ENCODE results near the gene TMEM190.

The TMEM190 gene

DNA sequence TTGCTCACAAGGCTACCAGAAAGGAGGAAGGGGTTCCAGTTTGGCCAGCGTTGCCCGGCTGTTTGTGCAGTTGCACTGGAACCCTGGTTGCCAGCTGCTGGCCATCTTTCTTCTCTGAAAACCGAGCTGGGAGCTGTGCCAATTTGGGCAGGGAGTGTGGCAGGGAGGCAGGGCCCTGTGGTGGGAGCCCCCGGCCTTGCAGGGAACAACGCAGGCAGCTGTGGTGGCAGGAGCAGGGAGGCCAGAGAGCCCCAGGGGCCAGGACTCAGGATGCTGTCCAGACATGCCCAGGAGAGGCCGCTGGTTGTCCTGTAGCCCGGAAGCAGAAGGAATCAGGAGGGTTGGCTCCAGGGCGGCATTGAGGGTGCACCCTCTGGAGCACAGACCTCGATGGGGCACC is 32.2 kb upstream of the TMEM190 start:
- Histone ChIP-seq H3K9me3 (ENCODE audit: control insufficient read depth in 1 of 2, low read length in 2 of 2) (no peaks in the 10 kb centered on the region), H3K4me1 (ENCODE audit: control insufficient read depth in 1 of 2, insufficient read depth in 2 of 2, low read length in 2 of 2) (peaks cover 0 to 20% of the 10 kb centered on the region in 2 donors), H3K4me3 (ENCODE audit: low read depth in 1 of 2, low read length in 2 of 2) (no peak overlapping the region), H3K36me3 (ENCODE audit: control insufficient read depth in 1 of 2, insufficient read depth in 2 of 2, low read length in 2 of 2) (peaks cover 9 to 35% of the 10 kb centered on the region in 2 donors), H3K27ac (ENCODE audit: low read length) (no peak overlapping the region), H3K27me3 (ENCODE audit: low read depth, low read length) (no peaks in the 10 kb centered on the region)

DNA sequence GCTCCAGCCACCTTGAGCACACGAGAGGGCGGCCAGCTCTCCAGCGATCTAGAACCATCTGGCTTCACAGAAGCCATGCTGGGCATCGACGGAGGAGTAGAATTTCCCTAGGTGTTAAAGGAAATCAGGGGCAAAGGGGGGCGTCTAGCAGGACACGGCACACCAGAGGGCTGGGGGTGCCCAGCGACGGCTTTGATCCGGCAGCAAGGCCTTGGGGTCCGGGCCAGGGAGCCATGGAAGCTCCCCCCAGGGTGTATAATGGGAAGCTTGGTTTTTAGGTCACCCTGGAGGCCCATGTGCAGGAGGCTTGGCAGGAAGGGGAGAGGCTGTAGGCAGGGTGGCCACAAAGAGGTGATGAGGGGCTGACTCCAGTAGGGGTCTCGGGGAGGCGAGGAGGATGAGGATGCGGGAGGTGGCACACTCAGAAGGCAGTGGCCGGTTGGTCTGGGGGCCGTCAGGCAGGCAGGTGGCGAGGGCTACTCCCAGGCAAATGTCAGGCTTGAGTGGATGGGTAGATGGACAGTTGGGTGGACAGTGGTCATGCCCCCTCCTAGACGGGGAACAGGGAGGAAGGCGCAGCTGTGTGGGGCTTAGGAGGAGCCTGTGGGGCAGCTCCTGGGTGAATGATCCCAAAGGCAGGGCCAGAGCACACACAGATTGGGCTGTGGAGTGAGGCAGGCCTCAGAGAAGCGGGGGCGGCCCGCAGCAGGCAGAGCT is 31.4 kb upstream of the TMEM190 start:
- Histone ChIP-seq H3K36me3 (ENCODE audit: control insufficient read depth in 1 of 2, insufficient read depth in 2 of 2, low read length in 2 of 2) (peaks cover 9 to 35% of the 10 kb centered on the region in 2 donors), H3K4me1 (ENCODE audit: control insufficient read depth in 1 of 2, insufficient read depth in 2 of 2, low read length in 2 of 2) (peaks cover 0 to 18% of the 10 kb centered on the region in 2 donors), H3K27ac (ENCODE audit: low read length) (no peak overlapping the region), H3K27me3 (ENCODE audit: low read depth, low read length) (no peaks in the 10 kb centered on the region), H3K9me3 (ENCODE audit: control insufficient read depth in 1 of 2, low read length in 2 of 2) (no peaks in the 10 kb centered on the region), H3K4me3 (ENCODE audit: low read depth in 1 of 2, low read length in 2 of 2) (no peak overlapping the region)

GRCh38 chr19:55345818-55346724 is 30.6 kb upstream of the TMEM190 start:
- Histone ChIP-seq H3K4me3 (ENCODE audit: low read depth in 1 of 2, low read length in 2 of 2) (no peak overlapping the region), H3K4me1 (ENCODE audit: control insufficient read depth in 1 of 2, insufficient read depth in 2 of 2, low read length in 2 of 2) (peaks cover 0 to 12% of the 10 kb centered on the region in 2 donors), H3K27ac (ENCODE audit: low read length) (no peak overlapping the region), H3K36me3 (ENCODE audit: control insufficient read depth in 1 of 2, insufficient read depth in 2 of 2, low read length in 2 of 2) (peaks cover 9 to 35% of the 10 kb centered on the region in 2 donors), H3K9me3 (ENCODE audit: control insufficient read depth in 1 of 2, low read length in 2 of 2) (no peaks in the 10 kb centered on the region), H3K27me3 (ENCODE audit: low read depth, low read length) (peaks cover under 1% of the 10 kb centered on the region)

GRCh38 chr19:55346725-55347441 is 29.7 kb upstream of the TMEM190 start:
- H3K9me3 ChIP-seq (ENCODE audit: control insufficient read depth in 1 of 2, low read length in 2 of 2): no peaks in the 10 kb centered on the region
- H3K4me1 ChIP-seq (ENCODE audit: control insufficient read depth in 1 of 2, insufficient read depth in 2 of 2, low read length in 2 of 2): peaks cover 0 to 5% of the 10 kb centered on the region in 2 donors
- no peak overlapping the region for H3K4me3 ChIP-seq (ENCODE audit: low read depth in 1 of 2, low read length in 2 of 2)
- H3K27me3 ChIP-seq (ENCODE audit: low read depth, low read length): peaks cover 9% of the 10 kb centered on the region
- H3K27ac ChIP-seq (ENCODE audit: low read length): no peak overlapping the region
- H3K36me3 ChIP-seq (ENCODE audit: control insufficient read depth in 1 of 2, insufficient read depth in 2 of 2, low read length in 2 of 2): peaks cover 9 to 34% of the 10 kb centered on the region in 2 donors

DNA sequence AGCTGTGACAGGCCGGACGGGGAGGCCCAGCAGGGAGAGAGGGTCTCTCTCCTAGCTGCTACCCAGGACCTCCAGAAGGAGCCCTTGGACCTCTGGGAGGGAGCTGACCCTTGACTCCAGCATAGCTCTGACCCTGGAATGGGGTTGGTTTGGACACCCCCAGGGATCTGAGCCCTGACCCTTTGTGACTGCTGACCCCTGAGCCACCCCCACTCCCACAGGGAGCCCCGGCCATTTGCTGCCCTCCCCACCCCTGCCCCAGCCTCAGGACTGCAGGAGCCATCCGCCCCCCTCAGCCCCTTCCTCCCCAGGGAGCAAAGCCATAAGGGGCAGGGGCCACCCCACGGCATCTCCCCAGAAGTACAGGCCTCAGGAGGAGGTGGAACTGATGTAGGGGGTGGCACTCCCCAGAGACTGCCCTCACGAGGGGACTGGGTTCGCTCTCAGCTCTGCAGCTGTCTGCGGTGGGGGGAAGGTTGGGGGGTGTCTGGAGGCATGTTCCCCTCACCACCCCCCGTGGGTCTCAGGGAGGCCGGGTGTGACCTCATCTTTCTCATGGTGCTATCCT is 29.1 kb upstream of the TMEM190 start:
- Histone ChIP-seq H3K4me3 (ENCODE audit: low read depth in 1 of 2, low read length in 2 of 2) (no peak overlapping the region), H3K27me3 (ENCODE audit: low read depth, low read length) (peaks cover 15% of the 10 kb centered on the region), H3K27ac (ENCODE audit: low read length) (no peak overlapping the region), H3K4me1 (ENCODE audit: control insufficient read depth in 1 of 2, insufficient read depth in 2 of 2, low read length in 2 of 2) (peaks cover 0 to 5% of the 10 kb centered on the region in 2 donors), H3K9me3 (ENCODE audit: control insufficient read depth in 1 of 2, low read length in 2 of 2) (no peaks in the 10 kb centered on the region), H3K36me3 (ENCODE audit: control insufficient read depth in 1 of 2, insufficient read depth in 2 of 2, low read length in 2 of 2) (peaks cover 6 to 27% of the 10 kb centered on the region in 2 donors)

GRCh38 chr19:55348317-55349034 is 28.1 kb upstream of the TMEM190 start:
- Histone ChIP-seq H3K27me3 (ENCODE audit: low read depth, low read length) (peaks cover 25% of the 10 kb centered on the region), H3K4me3 (ENCODE audit: low read depth in 1 of 2, low read length in 2 of 2) (no peak overlapping the region), H3K9me3 (ENCODE audit: control insufficient read depth in 1 of 2, low read length in 2 of 2) (no peaks in the 10 kb centered on the region), H3K36me3 (ENCODE audit: control insufficient read depth in 1 of 2, insufficient read depth in 2 of 2, low read length in 2 of 2) (peaks cover 4 to 18% of the 10 kb centered on the region in 2 donors), H3K27ac (ENCODE audit: low read length) (no peak overlapping the region), H3K4me1 (ENCODE audit: control insufficient read depth in 1 of 2, insufficient read depth in 2 of 2, low read length in 2 of 2) (peaks cover 0 to 8% of the 10 kb centered on the region in 2 donors)

- peaks cover 0 to 16% of the 10 kb centered on the region in 2 donors for H3K4me1 ChIP-seq (ENCODE audit: control insufficient read depth in 1 of 2, insufficient read depth in 2 of 2, low read length in 2 of 2)
- H3K36me3 ChIP-seq (ENCODE audit: control insufficient read depth in 1 of 2, insufficient read depth in 2 of 2, low read length in 2 of 2): peaks cover 0 to 12% of the 10 kb centered on the region in 2 donors
- H3K4me3 ChIP-seq (ENCODE audit: low read depth in 1 of 2, low read length in 2 of 2): no peak overlapping the region
- no peaks in the 10 kb centered on the region for H3K9me3 ChIP-seq (ENCODE audit: control insufficient read depth in 1 of 2, low read length in 2 of 2)
- H3K27me3 ChIP-seq (ENCODE audit: low read depth, low read length): peaks cover 28% of the 10 kb centered on the region
- no peak overlapping the region for H3K27ac ChIP-seq (ENCODE audit: low read length)
Measured at GRCh38 chr19:55350620-55351315, 25.9 kb upstream of the TMEM190 start.

DNA sequence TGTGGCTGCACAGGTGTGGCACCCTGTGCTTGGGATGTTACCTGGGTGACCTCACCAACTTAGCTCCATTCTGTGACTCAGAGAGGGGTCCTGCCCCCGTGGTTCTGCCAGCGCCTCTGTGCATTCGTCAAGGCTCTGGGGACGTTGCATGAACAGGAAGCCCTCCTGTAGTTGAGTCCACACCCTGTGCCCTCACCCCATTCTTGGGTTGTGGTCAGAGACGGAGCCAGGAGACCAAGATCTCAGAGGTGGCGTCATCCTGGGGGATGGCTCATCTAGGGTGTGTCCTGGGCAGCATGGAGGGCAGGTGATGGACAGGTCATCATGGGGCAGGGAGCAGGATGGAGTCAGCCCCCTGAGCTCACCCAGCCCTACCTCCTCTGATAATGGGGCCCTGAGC is 24.6 kb upstream of the TMEM190 start:
- Histone ChIP-seq H3K4me3 (ENCODE audit: low read depth in 1 of 2, low read length in 2 of 2) (no peak overlapping the region), H3K27me3 (ENCODE audit: low read depth, low read length) (peaks cover 28% of the 10 kb centered on the region), H3K4me1 (ENCODE audit: control insufficient read depth in 1 of 2, insufficient read depth in 2 of 2, low read length in 2 of 2) (peaks cover 0 to 15% of the 10 kb centered on the region in 2 donors)

GRCh38 chr19:55352549-55353145 is 24.0 kb upstream of the TMEM190 start:
- Histone ChIP-seq H3K27ac (ENCODE audit: low read length) (no peak overlapping the region), H3K4me3 (ENCODE audit: low read depth in 1 of 2, low read length in 2 of 2) (no peak overlapping the region), H3K9me3 (ENCODE audit: control insufficient read depth in 1 of 2, low read length in 2 of 2) (no peaks in the 10 kb centered on the region), H3K4me1 (ENCODE audit: control insufficient read depth in 1 of 2, insufficient read depth in 2 of 2, low read length in 2 of 2) (peaks cover 0 to 15% of the 10 kb centered on the region in 2 donors), H3K27me3 (ENCODE audit: low read depth, low read length) (peaks cover 28% of the 10 kb centered on the region), H3K36me3 (ENCODE audit: control insufficient read depth in 1 of 2, insufficient read depth in 2 of 2, low read length in 2 of 2) (no peaks in the 10 kb centered on the region)

More for the DNA sequence above, 24.6 kb upstream of the TMEM190 start:
- H3K9me3 ChIP-seq (ENCODE audit: control insufficient read depth in 1 of 2, low read length in 2 of 2): no peaks in the 10 kb centered on the region
- H3K36me3 ChIP-seq (ENCODE audit: control insufficient read depth in 1 of 2, insufficient read depth in 2 of 2, low read length in 2 of 2): peaks cover 0 to 4% of the 10 kb centered on the region in 2 donors
- H3K27ac ChIP-seq (ENCODE audit: low read length): no peak overlapping the region

Data from muscle layer of duodenum (tissue), 2 donors.